Jurkat, Clone E6-1 (cell line): Measurements from ENCODE around the gene ORC3.
"Not testable (repeated sequence)": the region's sequence is repeated elsewhere in the genome, so short reads cannot be mapped to it uniquely, and the experiment has no call there.

ENCODE experiments used
- DNase-seq: peaks from one replicate; pipeline ENCODE4 v3.0.0-alpha.2; 2011; ENCODE audit warnings: low read depth, low spot score
- H3K4me3 ChIP-seq: 2 replicates; pipeline ENCODE4 v1.5.1; 2011; ENCODE audit warnings: mild to moderate bottlenecking, low read length, control low read depth, moderate library complexity

Gene ORC3

GRCh38 chr6:87683890-87684289 is 94.0 kb downstream of the ORC3 start:
- DNase-seq = no peak
- H3K4me3 ChIP-seq = no peak overlapping the region

GRCh38 chr6:87684895-87685654 is 95.1 kb downstream of the ORC3 start:
- H3K4me3 ChIP-seq = no peak overlapping the region
- DNase-seq = no peak

GRCh38 chr6:87686636-87687205 is 96.8 kb downstream of the ORC3 start:
- H3K4me3 ChIP-seq, DNase-seq: not testable (repeated sequence)

- H3K4me3 ChIP-seq = no peak overlapping the region
- no peak for DNase-seq
Measured at GRCh38 chr6:87687296-87687695, 97.4 kb downstream of the ORC3 start.

- DNase-seq = not testable (repeated sequence)
Measured at GRCh38 chr6:87687893-87688292, 98.0 kb downstream of the ORC3 start.

GRCh38 chr6:87690441-87690840 is 100.5 kb downstream of the ORC3 start:
- no peak for DNase-seq
- H3K4me3 ChIP-seq = no peak overlapping the region

More at GRCh38 chr6:87687893-87688292, 98.0 kb downstream of the ORC3 start:
- H3K4me3 ChIP-seq = not testable (repeated sequence)

GRCh38 chr6:87692086-87692485 is 102.2 kb downstream of the ORC3 start:
- no peak for DNase-seq

GRCh38 chr6:87696817-87697216 is 106.9 kb downstream of the ORC3 start:
- H3K4me3 ChIP-seq, DNase-seq: not testable (repeated sequence)

More at GRCh38 chr6:87692086-87692485, 102.2 kb downstream of the ORC3 start:
- no peak overlapping the region for H3K4me3 ChIP-seq

- no peak overlapping the region for H3K4me3 ChIP-seq
- no peak for DNase-seq
Measured at GRCh38 chr6:87697581-87698546, 107.9 kb downstream of the ORC3 start.

GRCh38 chr6:87698547-87699006 is 108.6 kb downstream of the ORC3 start:
- DNase-seq = no peak
- H3K4me3 ChIP-seq = no peak overlapping the region

GRCh38 chr6:87699576-87699975 is 109.6 kb downstream of the ORC3 start:
- no peak for DNase-seq
- H3K4me3 ChIP-seq = no peak overlapping the region

- DNase-seq = no peak
Measured at GRCh38 chr6:87700397-87701343, 110.7 kb downstream of the ORC3 start.

GRCh38 chr6:87701344-87701675 is 111.4 kb downstream of the ORC3 start:
- H3K4me3 ChIP-seq = peak overlapping the region; percentile 91
- no peak for DNase-seq

More at GRCh38 chr6:87700397-87701343, 110.7 kb downstream of the ORC3 start:
- peak overlapping the region; percentile 91 for H3K4me3 ChIP-seq

- H3K4me3 ChIP-seq = peak within 1 kb of the TSS; percentile 91
- DNase-seq = peak; percentile 98
Measured at GRCh38 chr6:87701676-87702588, 112.0 kb downstream of the ORC3 start, which contains the start of gene AKIRIN2. Gene AKIRIN2 (minus strand): TSS chr6:87702233. CDS start chr6:87701684, 549 bp downstream.

- H3K4me3 ChIP-seq = peak overlapping the region; percentile 91
- DNase-seq = no peak
Measured at GRCh38 chr6:87702589-87702945, 112.6 kb downstream of the ORC3 start.

GRCh38 chr6:87703039-87703438 is 113.1 kb downstream of the ORC3 start:
- DNase-seq = not testable (repeated sequence)
- H3K4me3 ChIP-seq = peak overlapping the region; percentile 91; the same call in 1 of the 2 replicates

GRCh38 chr6:87705070-87705691 is 115.2 kb downstream of the ORC3 start:
- DNase-seq = no peak
- no peak overlapping the region for H3K4me3 ChIP-seq
